ENCODE data around the gene DIAPH1.

DNA sequence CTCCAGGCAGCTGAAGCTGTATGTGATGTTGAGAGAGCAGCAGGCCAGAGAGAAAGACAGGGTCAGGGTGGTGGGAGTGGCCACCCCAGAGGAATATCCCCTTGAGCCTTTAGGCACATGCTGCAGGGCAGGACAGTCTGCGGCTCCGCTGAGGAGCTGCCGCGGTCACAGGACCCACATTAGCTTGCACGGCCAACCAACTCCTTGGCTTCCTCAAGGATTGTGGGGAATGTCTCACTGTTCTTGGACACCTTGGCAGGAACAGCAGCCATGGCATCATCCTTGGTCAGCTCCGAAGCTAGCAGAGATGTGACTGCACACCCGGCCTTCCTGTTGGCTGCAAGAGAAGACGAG lies 102.2 kb downstream of the DIAPH1 start:
- TF ChIP-seq, protein P1, sequence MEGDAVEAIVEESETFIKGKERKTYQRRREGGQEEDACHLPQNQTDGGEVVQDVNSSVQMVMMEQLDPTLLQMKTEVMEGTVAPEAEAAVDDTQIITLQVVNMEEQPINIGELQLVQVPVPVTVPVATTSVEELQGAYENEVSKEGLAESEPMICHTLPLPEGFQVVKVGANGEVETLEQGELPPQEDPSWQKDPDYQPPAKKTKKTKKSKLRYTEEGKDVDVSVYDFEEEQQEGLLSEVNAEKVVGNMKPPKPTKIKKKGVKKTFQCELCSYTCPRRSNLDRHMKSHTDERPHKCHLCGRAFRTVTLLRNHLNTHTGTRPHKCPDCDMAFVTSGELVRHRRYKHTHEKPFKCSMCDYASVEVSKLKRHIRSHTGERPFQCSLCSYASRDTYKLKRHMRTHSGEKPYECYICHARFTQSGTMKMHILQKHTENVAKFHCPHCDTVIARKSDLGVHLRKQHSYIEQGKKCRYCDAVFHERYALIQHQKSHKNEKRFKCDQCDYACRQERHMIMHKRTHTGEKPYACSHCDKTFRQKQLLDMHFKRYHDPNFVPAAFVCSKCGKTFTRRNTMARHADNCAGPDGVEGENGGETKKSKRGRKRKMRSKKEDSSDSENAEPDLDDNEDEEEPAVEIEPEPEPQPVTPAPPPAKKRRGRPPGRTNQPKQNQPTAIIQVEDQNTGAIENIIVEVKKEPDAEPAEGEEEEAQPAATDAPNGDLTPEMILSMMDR (conservative IDR thresholded peaks at IDR 0.05), result no peak
- no peak for TF ChIP-seq ZFX (IDR thresholded peaks at IDR 0.05)

Data from C4-2B (cell line).